Colon (tissue), 2 donors: Measurements from ENCODE around the gene GALNT14.

Experiments
- FAIRE-seq: peaks from 2 replicates; lab custom pipeline; 2012; peaks lifted over from hg19 to GRCh38; lab: Jason Lieb, UNC
- donor health status: control.
- donor health status: control.

Gene GALNT14

GRCh38 chr2:30886080-30886479 is 252.2 kb downstream of the GALNT14 start:
- no peak for FAIRE-seq

- FAIRE-seq, result no peak
Observed at GRCh38 chr2:30883822-30884221, 254.4 kb downstream of the GALNT14 start.

- FAIRE-seq, result no peak
Observed at GRCh38 chr2:30883184-30883583, 255.1 kb downstream of the GALNT14 start.

GRCh38 chr2:30880516-30880915 is 257.7 kb downstream of the GALNT14 start:
- no peak for FAIRE-seq

- no peak for FAIRE-seq
Observed at GRCh38 chr2:30877833-30878232, 260.4 kb downstream of the GALNT14 start.

GRCh38 chr2:30872797-30873196 is 265.4 kb downstream of the GALNT14 start:
- no peak for FAIRE-seq

- FAIRE-seq, result no peak
Observed at GRCh38 chr2:30871980-30872789, 266.1 kb downstream of the GALNT14 start.

- FAIRE-seq, result no peak
Observed at GRCh38 chr2:30871440-30871839, 266.8 kb downstream of the GALNT14 start.

- no peak for FAIRE-seq
Observed at GRCh38 chr2:30869988-30870387, 268.3 kb downstream of the GALNT14 start.

GRCh38 chr2:30867385-30867784 is 270.9 kb downstream of the GALNT14 start:
- no peak for FAIRE-seq

GRCh38 chr2:30866974-30867373 is 271.3 kb downstream of the GALNT14 start:
- FAIRE-seq, result no peak

- no peak for FAIRE-seq
Observed at GRCh38 chr2:30865892-30866681, 272.2 kb downstream of the GALNT14 start.

GRCh38 chr2:30865243-30865642 is 273.0 kb downstream of the GALNT14 start:
- no peak for FAIRE-seq

GRCh38 chr2:30862054-30862651 is 276.1 kb downstream of the GALNT14 start:
- FAIRE-seq, result no peak

- FAIRE-seq, result no peak
Observed at GRCh38 chr2:30860726-30861125, 277.5 kb downstream of the GALNT14 start.
